HG02571 (cell line): ENCODE measurements around the gene TREX2.

Experiments used
- ATAC-seq: cut with Tn5 transposase; IDR thresholded peaks from one replicate; pipeline ENCODE4 v1.9.1; 2021; ENCODE audit warnings: mild to moderate bottlenecking, moderate library complexity; ENCODE audit not compliant: unreplicated experiment

The TREX2 gene

GRCh38 chrX:153457136-153457825, 11.4 kb upstream of the TREX2 start:
- ATAC-seq, result no peak

- ATAC-seq, result no peak
Observed at GRCh38 chrX:153456704-153457103, 10.8 kb upstream of the TREX2 start.

DNA sequence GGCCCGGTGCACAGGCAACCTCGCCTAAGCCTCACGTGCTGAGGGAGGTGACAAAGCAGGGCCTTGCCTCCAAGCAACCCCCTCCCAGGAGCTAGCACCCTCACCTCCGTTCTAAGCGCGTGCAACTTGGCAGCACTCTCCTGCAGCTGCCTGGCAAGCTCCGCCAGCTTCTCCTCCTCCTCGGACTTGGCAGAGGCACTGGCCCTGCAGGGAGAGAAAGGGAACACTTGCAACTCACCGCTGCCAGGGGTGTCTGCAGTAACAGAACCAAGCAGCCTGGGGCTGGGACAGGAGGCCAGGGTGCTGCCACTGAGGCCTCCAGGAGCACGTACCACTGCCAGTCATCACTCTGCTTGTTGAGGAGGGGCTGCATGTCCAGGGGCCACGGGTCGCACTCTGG, 10.3 kb upstream of the TREX2 start:
- ATAC-seq, result no peak

GRCh38 chrX:153455571-153455970, 9.7 kb upstream of the TREX2 start:
- no peak for ATAC-seq

DNA sequence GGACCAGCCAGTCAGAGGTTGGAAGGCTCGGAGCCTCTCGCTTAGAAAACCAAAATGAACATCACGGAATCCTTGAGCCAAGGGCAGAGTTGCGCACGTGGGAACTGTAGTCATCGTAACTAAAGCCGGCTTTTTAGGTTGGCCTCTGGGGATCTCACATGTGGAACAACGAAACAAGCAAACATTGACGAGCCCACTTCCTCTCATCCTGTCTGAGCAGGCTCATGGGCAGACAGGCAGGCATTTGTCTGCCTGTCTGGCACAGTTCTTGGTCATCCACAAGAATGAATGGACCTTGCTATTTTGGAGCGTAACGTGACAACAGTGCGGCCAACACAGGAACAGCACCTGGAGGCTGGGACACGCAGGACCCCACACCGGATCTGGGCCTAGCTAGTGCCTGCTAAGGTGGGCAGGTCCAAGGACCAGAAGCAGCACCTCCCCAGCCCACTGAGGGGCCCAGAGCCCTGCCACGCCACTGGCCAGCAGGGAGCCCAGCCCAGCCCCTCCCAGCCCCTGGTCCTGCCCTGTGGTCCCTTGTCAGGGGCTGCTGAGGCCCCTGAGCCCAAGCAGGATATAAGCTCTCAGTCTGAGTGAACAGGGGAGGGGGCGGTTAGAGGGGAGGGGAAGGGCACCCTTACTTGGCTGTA, 9.2 kb upstream of the TREX2 start:
- no peak for ATAC-seq

DNA sequence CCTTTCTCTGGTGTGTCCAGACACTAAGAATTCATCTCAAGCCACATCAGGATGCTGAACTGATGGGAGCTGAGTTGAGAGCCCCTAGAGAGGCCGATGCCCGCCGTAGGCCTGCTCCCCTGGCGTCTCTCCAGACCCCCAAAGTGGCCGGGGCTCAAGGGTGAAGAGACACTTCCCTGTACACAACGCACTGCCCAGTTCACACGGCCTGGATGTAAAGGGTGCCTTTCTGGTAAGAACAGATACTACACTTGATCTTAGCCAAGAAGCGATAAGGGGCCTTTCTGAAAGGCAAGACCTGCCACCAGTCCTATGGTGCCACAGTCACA, 5.1 kb upstream of the TREX2 start:
- ATAC-seq, result no peak

DNA sequence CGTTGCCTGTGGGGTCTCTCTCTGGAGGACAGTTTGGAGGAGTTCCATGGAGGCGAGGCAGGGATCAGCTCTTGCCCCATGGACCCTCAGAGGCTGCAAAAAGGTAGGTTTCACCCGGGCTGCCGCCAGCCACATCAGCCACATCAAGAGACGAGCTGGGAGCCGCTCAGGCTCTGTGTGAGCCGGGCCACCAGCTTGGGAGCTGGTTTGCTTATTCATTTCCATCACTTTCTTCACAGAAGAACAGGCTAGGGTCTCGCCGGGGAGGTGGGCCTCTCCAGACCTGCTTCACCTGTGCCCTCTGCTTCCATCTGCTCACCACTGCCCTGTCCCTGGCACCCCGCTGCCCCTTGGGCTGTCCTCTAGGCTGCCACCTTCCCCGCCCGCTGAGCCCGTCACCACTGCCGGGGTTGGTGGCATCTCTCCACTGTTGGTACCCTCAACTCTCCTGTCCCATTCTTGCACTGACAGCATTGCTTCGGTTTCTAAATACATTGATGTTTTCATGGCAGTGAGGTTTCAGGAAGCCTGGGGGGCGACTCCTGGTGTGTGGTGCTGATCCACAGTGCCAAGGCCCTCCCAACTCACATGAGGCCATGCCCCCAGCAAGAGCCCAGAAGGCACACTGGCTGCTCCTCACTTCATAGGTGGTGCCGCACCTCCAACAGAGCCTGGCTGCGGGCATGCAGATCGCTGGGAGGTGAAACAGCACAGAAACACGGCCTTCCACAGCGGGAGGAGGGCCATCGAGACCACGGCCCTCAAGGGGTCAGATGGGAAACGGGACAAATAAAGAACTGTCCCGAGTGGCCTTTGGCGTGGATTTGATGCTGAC, 4.5 kb upstream of the TREX2 start:
- no peak for ATAC-seq

DNA sequence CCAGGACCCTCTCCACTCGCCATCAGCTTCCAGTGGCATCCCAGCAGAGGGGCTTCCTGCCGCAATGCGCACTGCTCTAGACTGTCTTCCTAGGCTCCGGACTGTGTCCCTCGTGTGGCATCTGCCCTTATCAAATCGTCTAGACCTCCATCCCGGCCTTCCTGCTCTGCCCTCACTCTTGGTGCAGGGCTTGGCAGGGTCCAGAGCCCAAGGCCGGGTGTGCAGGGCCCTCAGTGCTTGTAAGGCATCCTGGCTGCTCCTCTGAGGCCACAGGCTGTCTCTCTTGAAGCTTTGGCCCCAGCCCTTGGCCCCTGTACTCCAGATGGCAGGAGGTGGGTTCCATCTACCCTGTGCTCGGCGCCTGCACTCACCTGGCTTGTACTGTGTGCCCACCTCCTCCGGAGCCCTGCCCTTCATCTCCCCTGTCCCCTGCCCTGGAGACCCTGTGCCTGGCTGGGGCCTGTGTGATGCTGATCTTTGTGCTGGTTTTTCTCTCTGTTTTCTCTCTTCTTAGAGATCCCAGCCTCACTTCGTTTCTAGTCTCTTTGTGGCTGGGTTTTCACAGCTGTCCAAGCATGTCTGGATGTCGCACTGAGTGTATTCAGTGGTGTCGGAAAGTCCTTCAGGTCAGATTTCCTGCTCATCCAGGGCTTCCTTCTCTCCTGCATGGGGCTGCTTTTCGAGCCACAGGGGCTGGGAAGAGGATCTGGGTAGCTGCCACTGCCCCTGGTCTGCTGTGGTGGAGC, 3.7 kb upstream of the TREX2 start:
- ATAC-seq, result no peak

- no peak for ATAC-seq
Observed at GRCh38 chrX:153448556-153449367, 2.9 kb upstream of the TREX2 start.

GRCh38 chrX:153447581-153447960, 1.7 kb upstream of the TREX2 start:
- no peak for ATAC-seq

GRCh38 chrX:153446950-153447580, 1.2 kb upstream of the TREX2 start:
- no peak for ATAC-seq

- ATAC-seq, result no peak
Observed at GRCh38 chrX:153446636-153446936, 730 bp upstream of the TREX2 start.

DNA sequence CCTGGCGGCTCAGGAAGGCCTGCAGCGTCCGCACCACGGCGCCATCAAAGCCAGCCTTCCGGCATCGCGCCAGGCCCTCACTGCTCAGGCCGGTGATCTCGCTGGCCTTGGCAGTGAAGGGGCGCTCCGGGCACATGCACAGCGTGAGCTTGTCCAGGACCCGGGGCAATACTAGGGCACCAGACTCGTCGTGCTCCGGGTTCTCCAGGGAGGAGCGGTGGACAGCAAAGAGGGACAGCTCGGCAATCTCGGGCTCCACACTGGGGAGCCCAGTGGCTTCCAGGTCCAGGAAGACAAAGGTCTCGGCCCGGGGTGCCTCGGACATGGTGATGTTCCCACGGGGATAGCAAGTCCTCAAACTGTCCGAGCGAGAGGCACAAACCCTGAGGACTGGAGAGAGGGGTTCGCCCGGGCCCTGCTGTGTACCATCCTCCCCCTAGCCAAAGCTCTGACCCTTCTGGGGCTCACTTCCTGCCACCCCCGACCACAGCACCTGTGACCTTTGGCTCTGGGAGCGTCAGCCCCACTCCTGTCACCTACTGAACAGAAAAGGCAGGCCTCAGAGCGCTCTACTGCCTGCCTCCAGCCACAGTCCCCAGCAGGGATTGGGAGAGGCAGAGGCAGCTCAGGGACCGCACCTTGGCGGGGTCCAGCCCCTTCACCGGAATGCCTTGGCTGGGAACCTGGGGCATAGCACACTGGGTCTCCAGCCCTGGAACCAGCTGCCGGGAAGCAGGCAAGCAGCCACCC, 575 bp downstream of the TREX2 start:
- ATAC-seq, result no peak

- no peak for ATAC-seq
Observed at GRCh38 chrX:153444333-153445011, 1.4 kb downstream of the TREX2 start.

- ATAC-seq, result no peak
Observed at GRCh38 chrX:153443476-153444332, 2.2 kb downstream of the TREX2 start.

DNA sequence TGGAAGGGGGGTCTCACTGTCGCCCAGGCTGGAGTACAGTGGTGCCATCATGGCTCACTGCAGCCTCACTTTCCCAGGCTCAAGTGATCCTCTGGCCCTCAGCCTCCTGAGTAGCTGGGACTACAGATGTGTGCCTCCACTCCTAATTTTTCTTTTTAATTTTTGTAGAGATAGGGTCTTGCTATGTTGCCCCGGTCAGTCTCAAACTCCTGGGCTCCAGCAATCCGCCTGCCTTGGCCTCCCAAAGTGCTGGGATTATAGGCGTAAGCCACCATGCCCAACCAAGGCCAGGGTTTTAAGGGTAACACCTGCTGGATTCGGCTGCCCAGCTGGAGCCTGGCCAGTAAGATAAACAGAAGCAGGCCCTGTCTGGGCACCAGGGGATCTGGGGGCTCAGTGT, 3.4 kb downstream of the TREX2 start:
- ATAC-seq, result no peak

- no peak for ATAC-seq
Observed at GRCh38 chrX:153441981-153442380, 3.9 kb downstream of the TREX2 start.

DNA sequence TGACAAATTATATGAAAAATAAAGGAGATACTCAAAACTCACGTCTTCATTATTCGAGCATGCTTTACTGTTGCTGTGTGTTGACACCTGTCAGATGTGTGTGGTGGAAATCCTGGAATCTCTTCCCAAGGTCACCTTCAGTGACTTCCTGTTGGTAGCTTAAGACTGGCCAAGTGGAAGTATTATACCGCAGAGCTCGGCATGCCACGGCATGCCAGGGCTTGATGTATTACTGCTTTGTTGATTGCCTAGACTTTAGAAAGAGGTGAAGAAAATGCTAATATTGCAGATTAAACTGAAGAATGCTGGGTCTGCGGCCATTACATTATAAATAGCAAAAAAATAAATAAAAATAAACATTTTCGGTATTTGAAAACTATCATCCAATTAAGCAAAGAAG, 4.6 kb downstream of the TREX2 start:
- ATAC-seq, result no peak
